GM23248 (cell line): Measurements from ENCODE around the gene LSM14B.

Source experiments
- EZH2 ChIP-seq: fragments of 200-600 bp; sonication (generic); IDR thresholded peaks from 2 replicates; pipeline ENCODE4 v1.6.1; 2018; ENCODE audit warnings: antibody characterized with exemption, mild to moderate bottlenecking; ENCODE audit not compliant: insufficient read depth, poor library complexity, severe bottlenecking
- EZH2phosphoT487 ChIP-seq: fragments of 200-600 bp; sonication (generic); IDR thresholded peaks from 2 replicates; pipeline ENCODE4 v1.6.1; 2018; ENCODE audit warnings: antibody characterized with exemption, moderate library complexity, mild to moderate bottlenecking, low read depth; ENCODE audit not compliant: insufficient read depth

DNA sequence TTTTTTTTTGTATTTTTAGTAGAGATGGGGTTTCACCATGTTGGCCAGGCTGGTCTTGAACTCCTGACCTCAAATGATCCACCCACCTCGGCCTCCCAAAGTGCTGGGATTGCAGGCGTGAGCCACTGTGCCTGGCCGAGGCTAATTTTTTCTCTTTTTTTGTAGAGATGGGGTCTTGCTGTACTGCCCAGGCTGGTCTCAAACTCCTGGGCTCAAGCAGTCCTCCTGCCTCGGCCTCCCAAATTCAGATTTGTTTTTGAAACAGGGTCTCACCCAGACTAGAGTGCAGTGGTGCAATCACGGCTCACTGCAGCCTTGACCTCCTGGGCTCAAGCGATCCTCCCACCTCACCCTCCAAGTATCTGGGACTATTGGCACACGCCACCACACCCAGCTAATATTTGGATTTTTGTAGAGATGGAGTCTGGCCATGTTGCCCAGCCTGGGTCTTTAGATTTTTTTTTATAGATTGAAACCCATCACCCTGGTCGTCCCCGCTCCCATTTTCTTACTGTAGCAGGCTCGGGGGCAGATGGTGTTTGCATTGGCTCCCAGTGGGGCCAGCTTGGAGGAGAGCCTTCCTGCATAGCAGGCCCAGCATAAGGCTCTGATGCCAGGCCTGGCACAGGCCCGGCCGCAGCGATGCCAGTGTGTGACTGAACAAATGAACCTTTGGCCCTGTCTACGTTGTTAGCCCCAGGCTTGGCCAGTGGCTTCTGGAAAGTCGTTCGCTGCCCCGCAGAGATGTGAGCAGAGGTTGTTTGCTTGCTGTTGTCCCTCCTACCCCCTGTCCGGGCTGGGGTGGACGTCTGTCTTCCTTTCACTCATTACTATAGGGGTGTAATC is 56.3 kb downstream of the LSM14B start:
- no peak for TF ChIP-seq EZH2phosphoT487
- TF ChIP-seq EZH2, result no peak
